ENCODE results near the gene KRABD2.

The KRABD2 gene

GRCh38 chr17:8366231-8366630 is 10.3 kb downstream of the KRABD2 start:
- no peaks in the 10 kb centered on the region for H3K27me3 ChIP-seq (replicated peaks; ENCODE audit: control insufficient read depth, insufficient read depth, low read length)
- H3K4me3 ChIP-seq (replicated peaks; ENCODE audit: low read depth, low read length), result no peak overlapping the region
- DNase-seq (ENCODE audit: extremely low read depth, insufficient read length), result no peak
- H3K36me3 ChIP-seq (ENCODE audit: control insufficient read depth, insufficient read depth, low read length), result peaks cover 2% of the 10 kb centered on the region; the same call in 1 of the 2 replicates
- no peak for TF ChIP-seq CTCF (IDR thresholded peaks at IDR 0.05; ENCODE audit: insufficient read depth, low read length, poor library complexity, severe bottlenecking)

- no peak for TF ChIP-seq CTCF (IDR thresholded peaks at IDR 0.05; ENCODE audit: insufficient read depth, low read length, poor library complexity, severe bottlenecking)
- no peak for DNase-seq (ENCODE audit: extremely low read depth, insufficient read length)
- Histone ChIP-seq H3K27me3 (replicated peaks; ENCODE audit: control insufficient read depth, insufficient read depth, low read length) (no peaks in the 10 kb centered on the region), H3K36me3 (ENCODE audit: control insufficient read depth, insufficient read depth, low read length) (peaks cover 2% of the 10 kb centered on the region; the same call in 1 of the 2 replicates), H3K4me3 (replicated peaks; ENCODE audit: low read depth, low read length) (no peak overlapping the region)
Observed at GRCh38 chr17:8365143-8365542, 11.4 kb downstream of the KRABD2 start.

GRCh38 chr17:8362651-8363332 is 13.7 kb downstream of the KRABD2 start:
- no peak for TF ChIP-seq CTCF (IDR thresholded peaks at IDR 0.05; ENCODE audit: insufficient read depth, low read length, poor library complexity, severe bottlenecking)
- DNase-seq (ENCODE audit: extremely low read depth, insufficient read length), result no peak
- Histone ChIP-seq H3K27me3 (replicated peaks; ENCODE audit: control insufficient read depth, insufficient read depth, low read length) (no peaks in the 10 kb centered on the region), H3K36me3 (ENCODE audit: control insufficient read depth, insufficient read depth, low read length) (no peaks in the 10 kb centered on the region), H3K4me3 (replicated peaks; ENCODE audit: low read depth, low read length) (no peak overlapping the region)

- Histone ChIP-seq H3K27me3 (replicated peaks; ENCODE audit: control insufficient read depth, insufficient read depth, low read length) (no peaks in the 10 kb centered on the region), H3K36me3 (ENCODE audit: control insufficient read depth, insufficient read depth, low read length) (no peaks in the 10 kb centered on the region), H3K4me3 (replicated peaks; ENCODE audit: low read depth, low read length) (no peak overlapping the region)
- DNase-seq (ENCODE audit: extremely low read depth, insufficient read length), result no peak
- TF ChIP-seq CTCF (IDR thresholded peaks at IDR 0.05; ENCODE audit: insufficient read depth, low read length, poor library complexity, severe bottlenecking), result no peak
Observed at GRCh38 chr17:8360751-8361150, 15.8 kb downstream of the KRABD2 start.

GRCh38 chr17:8360260-8360659 is 16.2 kb downstream of the KRABD2 start:
- no peaks in the 10 kb centered on the region for H3K27me3 ChIP-seq (replicated peaks; ENCODE audit: control insufficient read depth, insufficient read depth, low read length)
- TF ChIP-seq CTCF (IDR thresholded peaks at IDR 0.05; ENCODE audit: insufficient read depth, low read length, poor library complexity, severe bottlenecking), result no peak
- H3K4me3 ChIP-seq (replicated peaks; ENCODE audit: low read depth, low read length), result no peak overlapping the region
- no peak for DNase-seq (ENCODE audit: extremely low read depth, insufficient read length)
- no peaks in the 10 kb centered on the region for H3K36me3 ChIP-seq (ENCODE audit: control insufficient read depth, insufficient read depth, low read length)

- no peaks in the 10 kb centered on the region for H3K27me3 ChIP-seq (replicated peaks; ENCODE audit: control insufficient read depth, insufficient read depth, low read length)
- H3K36me3 ChIP-seq (ENCODE audit: control insufficient read depth, insufficient read depth, low read length), result no peaks in the 10 kb centered on the region
- no peak for TF ChIP-seq CTCF (IDR thresholded peaks at IDR 0.05; ENCODE audit: insufficient read depth, low read length, poor library complexity, severe bottlenecking)
- no peak for DNase-seq (ENCODE audit: extremely low read depth, insufficient read length)
- H3K4me3 ChIP-seq (replicated peaks; ENCODE audit: low read depth, low read length), result no peak overlapping the region
Observed at GRCh38 chr17:8359769-8360168, 16.7 kb downstream of the KRABD2 start.
